GM18520 (cell line): Measurements from ENCODE around the gene GPC6.

Source experiments
- ATAC-seq: cut with Tn5 transposase; IDR thresholded peaks from one replicate; pipeline ENCODE4 v1.9.1; 2021; ENCODE audit not compliant: unreplicated experiment

Gene GPC6

GRCh38 chr13:94416454-94417080 is 1190.0 kb downstream of the GPC6 start:
- no peak for ATAC-seq

DNA sequence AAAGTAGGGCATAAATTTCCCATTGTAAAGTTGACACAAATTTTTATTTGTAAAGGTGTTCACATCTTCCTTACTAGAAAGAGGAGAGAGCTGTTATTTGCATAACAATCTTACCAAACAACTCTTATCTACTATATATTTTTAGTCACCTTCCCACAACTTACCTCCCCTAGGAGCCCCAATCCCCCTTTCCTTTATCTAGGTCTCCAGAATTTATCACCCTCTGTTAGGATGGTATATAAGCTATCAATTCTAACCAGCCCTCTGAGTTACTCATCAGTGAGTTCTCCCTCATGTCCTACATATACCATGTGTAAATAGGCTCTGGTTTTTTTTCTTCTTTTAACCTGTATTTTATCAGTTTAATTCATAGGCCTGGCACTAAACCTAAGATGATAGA is 1190.7 kb downstream of the GPC6 start:
- ATAC-seq, result no peak

- ATAC-seq, result peak; percentile 47
Measured at GRCh38 chr13:94419304-94419924, 1192.8 kb downstream of the GPC6 start.

GRCh38 chr13:94419925-94420305 is 1193.3 kb downstream of the GPC6 start:
- no peak for ATAC-seq

DNA sequence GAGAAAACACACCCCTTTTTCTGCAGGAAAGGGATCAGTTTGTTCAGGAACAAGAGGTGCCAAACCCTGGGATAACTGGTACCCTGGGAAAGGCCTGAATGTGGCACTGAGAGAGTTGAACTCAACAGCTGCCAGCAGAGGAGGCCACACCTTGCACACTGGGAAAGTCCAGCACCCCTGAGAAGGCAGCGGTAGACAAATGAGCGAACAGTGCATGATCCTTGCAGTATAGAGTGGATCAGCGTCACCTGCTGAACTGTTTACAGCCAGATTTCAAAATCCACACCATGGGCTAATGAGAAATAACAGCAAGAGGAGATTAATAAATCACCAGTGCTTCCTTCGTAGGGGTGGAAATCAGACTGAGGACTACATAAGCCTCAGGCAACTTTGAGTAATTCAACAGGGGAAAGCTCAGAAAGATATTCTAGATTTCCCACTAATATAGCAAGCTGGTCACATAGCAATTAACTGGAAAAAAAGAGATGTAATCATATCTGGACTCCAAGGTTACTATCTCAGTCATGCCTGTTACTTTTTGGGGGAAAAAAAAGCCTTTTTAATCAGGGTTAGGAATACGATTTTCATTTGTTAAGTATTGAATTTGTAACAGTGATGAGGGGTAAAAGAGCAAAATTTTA is 1200.8 kb downstream of the GPC6 start:
- ATAC-seq, result no peak

DNA sequence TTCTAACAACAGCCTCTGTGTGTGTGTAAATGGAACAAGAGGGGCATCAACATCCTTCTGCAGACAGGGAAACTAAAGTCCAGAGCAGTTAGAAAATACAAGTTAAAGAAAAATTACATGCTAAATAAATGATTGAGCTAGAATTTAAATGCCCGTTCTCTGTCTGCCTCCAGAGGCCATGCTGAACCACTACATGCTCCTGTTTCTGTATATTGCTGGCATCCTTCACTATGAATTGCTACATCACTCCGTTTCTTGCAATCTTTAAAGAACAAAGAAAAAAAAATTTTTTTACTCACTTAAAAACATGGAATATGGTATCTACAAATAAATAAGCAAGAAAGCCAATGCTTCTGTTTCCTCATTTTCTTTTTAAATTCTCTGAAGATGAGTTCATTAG is 1205.0 kb downstream of the GPC6 start:
- ATAC-seq, result no peak

GRCh38 chr13:94431987-94432386 is 1205.4 kb downstream of the GPC6 start:
- ATAC-seq, result no peak

- peak; percentile 60 for ATAC-seq
Measured at GRCh38 chr13:94433055-94433961, 1206.7 kb downstream of the GPC6 start.

- ATAC-seq, result no peak
Measured at GRCh38 chr13:94435604-94436226, 1209.1 kb downstream of the GPC6 start.

DNA sequence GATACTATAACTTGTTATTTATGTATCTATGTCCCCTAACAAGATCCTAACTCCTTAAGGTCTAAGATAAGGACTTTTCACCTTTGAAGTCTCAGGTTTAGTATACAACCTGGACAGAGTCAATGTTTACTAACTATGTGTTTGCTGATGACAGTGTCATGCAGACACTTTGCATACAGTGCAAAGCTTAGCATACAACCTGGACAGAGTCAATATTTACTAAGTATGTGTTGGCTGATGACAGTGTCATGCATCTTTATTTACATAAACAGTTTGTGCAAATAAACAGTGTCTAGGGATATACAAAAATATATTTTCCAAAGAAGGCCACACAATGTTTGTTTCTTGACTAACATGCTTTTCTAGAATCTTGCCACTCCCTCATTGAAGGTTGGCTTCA is 1218.2 kb downstream of the GPC6 start:
- ATAC-seq, result no peak

DNA sequence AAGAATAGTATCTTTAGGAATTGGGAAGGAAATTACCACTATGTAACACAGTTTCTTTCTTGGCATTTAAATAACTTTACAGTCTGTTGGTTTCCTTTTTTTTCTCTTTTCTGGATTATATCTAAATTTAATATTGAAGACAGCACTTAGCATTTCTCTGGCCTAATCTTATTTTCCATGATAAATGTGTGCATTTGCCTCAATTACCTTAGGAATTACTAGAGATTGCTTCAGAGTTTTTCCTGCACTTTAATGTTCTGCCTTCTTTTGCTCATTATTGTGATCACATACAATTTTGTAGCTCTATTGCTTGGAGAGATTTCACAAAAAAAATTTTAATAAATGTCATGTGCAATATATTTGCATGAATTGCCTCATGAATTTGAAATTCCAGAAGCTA is 1227.7 kb downstream of the GPC6 start:
- no peak for ATAC-seq

- ATAC-seq, result no peak
Measured at GRCh38 chr13:94454906-94455305, 1228.3 kb downstream of the GPC6 start.

DNA sequence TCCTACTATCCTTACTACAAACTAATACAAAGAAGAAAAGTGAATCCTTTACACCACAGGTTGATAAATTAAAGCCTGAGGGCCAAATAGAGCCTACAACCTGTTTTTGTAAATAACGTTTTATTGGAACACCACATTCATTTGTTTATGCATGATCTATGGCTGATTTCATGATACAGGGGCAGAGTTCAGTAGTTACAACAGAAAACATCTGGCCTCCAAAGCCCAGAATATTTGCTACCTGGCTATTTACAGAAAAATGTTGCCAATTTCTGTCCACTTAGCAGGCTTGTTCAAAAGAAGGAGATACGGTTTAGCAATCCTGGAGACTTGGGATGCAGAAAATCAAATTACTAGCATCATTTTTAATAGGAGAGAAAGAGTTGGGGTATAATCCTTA is 1228.8 kb downstream of the GPC6 start:
- no peak for ATAC-seq
